Fibroblast of lung (primary cell): ENCODE results near the gene SIDT2.
A peak's percentile ranks its signal among the peaks of the same experiment; 100 is the strongest.

ENCODE experiments used
- EZH2 ChIP-seq: IDR thresholded peaks from 2 replicates; pipeline ENCODE4 v1.5.1; 2012; ENCODE audit warnings: low read length, control low read depth, mild to moderate bottlenecking; ENCODE audit errors: missing control alignments
- TF ChIP-seq, protein P1 (sequence below), 2 donors: IDR thresholded peaks in 1 of 2; conservative IDR thresholded peaks in 1 of 2; 1 replicate in 1 of 2; 2 replicates in 1 of 2; pipeline ENCODE4 v1.5.1; 2011 to 2012; ENCODE audit warnings: low read length in 2 of 2, control low read depth in 1 of 2, inconsistent platforms in 1 of 2, low read depth in 1 of 2, mild to moderate bottlenecking in 1 of 2

DNA sequence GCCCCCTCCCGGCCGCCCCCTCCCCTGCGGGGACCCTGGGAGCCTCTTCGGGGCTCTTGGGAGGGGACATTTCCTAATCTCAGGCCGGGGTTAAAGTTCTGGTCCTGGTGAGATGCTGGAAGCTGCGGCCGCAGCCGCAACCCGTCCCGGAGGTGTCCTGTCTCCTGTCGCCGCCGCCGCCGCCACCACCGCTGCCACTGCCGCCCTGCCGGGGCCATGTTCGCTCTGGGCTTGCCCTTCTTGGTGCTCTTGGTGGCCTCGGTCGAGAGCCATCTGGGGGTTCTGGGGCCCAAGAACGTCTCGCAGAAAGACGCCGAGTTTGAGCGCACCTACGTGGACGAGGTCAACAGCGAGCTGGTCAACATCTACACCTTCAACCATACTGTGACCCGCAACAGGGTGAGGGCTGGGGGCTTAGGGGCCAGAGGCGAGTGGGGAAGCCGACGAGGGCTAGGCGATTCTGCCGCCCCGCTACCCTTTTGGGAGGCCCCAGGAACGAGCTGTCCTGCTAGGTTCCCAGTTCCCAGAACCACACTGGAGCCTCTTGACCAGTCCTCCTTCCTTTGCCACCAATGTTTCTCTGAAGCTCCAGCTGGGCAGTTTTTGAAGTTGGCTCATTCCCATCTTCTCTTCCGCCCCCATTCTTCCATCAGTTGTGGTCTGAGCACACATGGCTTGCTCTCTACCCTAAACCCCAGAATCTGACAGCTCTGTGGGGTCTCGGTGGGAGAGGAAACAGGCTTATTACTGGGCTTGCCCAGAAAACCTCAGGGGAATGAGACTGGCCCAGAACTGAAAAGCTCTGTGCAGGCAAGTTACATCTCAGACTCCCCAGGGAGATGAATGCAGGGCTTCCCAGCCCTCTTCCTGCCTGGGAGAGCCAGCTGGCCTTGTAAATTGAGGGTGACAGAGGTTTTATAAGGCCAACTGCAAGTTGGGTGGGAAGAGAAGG is 781 bp downstream of the SIDT2 start:
- TF ChIP-seq, protein P1, sequence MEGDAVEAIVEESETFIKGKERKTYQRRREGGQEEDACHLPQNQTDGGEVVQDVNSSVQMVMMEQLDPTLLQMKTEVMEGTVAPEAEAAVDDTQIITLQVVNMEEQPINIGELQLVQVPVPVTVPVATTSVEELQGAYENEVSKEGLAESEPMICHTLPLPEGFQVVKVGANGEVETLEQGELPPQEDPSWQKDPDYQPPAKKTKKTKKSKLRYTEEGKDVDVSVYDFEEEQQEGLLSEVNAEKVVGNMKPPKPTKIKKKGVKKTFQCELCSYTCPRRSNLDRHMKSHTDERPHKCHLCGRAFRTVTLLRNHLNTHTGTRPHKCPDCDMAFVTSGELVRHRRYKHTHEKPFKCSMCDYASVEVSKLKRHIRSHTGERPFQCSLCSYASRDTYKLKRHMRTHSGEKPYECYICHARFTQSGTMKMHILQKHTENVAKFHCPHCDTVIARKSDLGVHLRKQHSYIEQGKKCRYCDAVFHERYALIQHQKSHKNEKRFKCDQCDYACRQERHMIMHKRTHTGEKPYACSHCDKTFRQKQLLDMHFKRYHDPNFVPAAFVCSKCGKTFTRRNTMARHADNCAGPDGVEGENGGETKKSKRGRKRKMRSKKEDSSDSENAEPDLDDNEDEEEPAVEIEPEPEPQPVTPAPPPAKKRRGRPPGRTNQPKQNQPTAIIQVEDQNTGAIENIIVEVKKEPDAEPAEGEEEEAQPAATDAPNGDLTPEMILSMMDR (conservative IDR thresholded peaks at IDR 0.05 in 1 of 2, IDR thresholded peaks at IDR 0.05 in 1 of 2; ENCODE audit: low read depth in 1 of 2, low read length in 2 of 2) = peak in 1 of 2 donors; percentile 0
- no peak for TF ChIP-seq EZH2
